Measurements from ENCODE around the gene SPATA18. TPM values are rescaled to one million over a fixed set of nuclear protein-coding genes. Genes with fewer than 3 reads are reported as not detected.

Gene SPATA18
- total RNA-seq, 1 experiment from 2014 or later: 0.47 TPM

- Histone ChIP-seq H3K4me3 (replicated peaks in 1 of 2; ENCODE audit: low read depth in 1 of 2, low read length in 2 of 2) (no peak overlapping the region), H3K9me2 (ENCODE audit: insufficient read depth) (no peaks in the 10 kb centered on the region), H4K20me1 (ENCODE audit: insufficient read depth) (no peaks in the 10 kb centered on the region), H3K4me2 (ENCODE audit: low read length) (no peak overlapping the region), H3K9me3 (ENCODE audit: control insufficient read depth in 1 of 2, insufficient read depth in 1 of 2, low read depth in 1 of 2, low read length in 2 of 2) (no peaks in the 10 kb centered on the region), H2AFZ (ENCODE audit: low read depth, low read length, poor library complexity, severe bottlenecking) (no peak overlapping the region), H3K27me3 (ENCODE audit: insufficient read depth, low read length) (peaks cover 21% of the 10 kb centered on the region; the same call in 1 of the 2 replicates), H3K79me2 (ENCODE audit: insufficient read depth, low read length) (no peaks in the 10 kb centered on the region), H3K9ac (ENCODE audit: low read length) (no peak overlapping the region), H3K4me1 (ENCODE audit: control insufficient read depth in 1 of 2, insufficient read depth in 2 of 2, low read length in 2 of 2) (no peaks in the 10 kb centered on the region), H3K36me3 (ENCODE audit: control insufficient read depth in 1 of 2, insufficient read depth in 2 of 2, low read length in 2 of 2) (no peaks in the 10 kb centered on the region), H3K27ac (ENCODE audit: low read depth, low read length) (no peak overlapping the region)
- ATAC-seq (no peak), DNase-seq (ENCODE audit: low read depth, low spot score) (no peak)
- no TSS peak for BruUV-seq (replicated peaks)
- ChIA-PET RAD21 (ENCODE audit: low non-redundant PET in 1 of 2, low total read pairs in 2 of 2, uncharacterized antibody in 2 of 2, unreplicated experiment in 2 of 2) (no interaction called here), POLR2A (no interaction called here), CTCF (no interaction called here)
- intact Hi-C loops (cut with micrococcal nuclease): loop anchor here (10.0 kb wide), 1 partner anchor 50 kb away; no protein-coding TSS in a partner anchor
- TF ChIP-seq RAD21 (IDR thresholded peaks at IDR 0.05; ENCODE audit: low read depth) (no peak), TCF7L2 (IDR thresholded peaks at IDR 0.05; ENCODE audit: borderline replicate concordance, extremely low read depth, insufficient read depth, insufficient read length) (no peak), SRF (IDR thresholded peaks at IDR 0.05; ENCODE audit: low read depth) (no peak)
These were observed 6.1 kb upstream of the SPATA18 start for GRCh38 chr4:52045028-52045427.

GRCh38 chr4:52049266-52049665 is 1.8 kb upstream of the SPATA18 start:
- Histone ChIP-seq H3K4me1 (ENCODE audit: control insufficient read depth in 1 of 2, insufficient read depth in 2 of 2, low read length in 2 of 2) (no peaks in the 10 kb centered on the region; a peak in 1 of 4 replicates), H3K4me2 (ENCODE audit: low read length) (no peak overlapping the region), H3K4me3 (replicated peaks in 1 of 2; ENCODE audit: low read depth in 1 of 2, low read length in 2 of 2) (no peak overlapping the region), H4K20me1 (ENCODE audit: insufficient read depth) (no peaks in the 10 kb centered on the region), H2AFZ (ENCODE audit: low read depth, low read length, poor library complexity, severe bottlenecking) (no peak overlapping the region), H3K27me3 (ENCODE audit: insufficient read depth, low read length) (peaks cover 13% of the 10 kb centered on the region), H3K9ac (ENCODE audit: low read length) (no peak overlapping the region), H3K36me3 (ENCODE audit: control insufficient read depth in 1 of 2, insufficient read depth in 2 of 2, low read length in 2 of 2) (no peaks in the 10 kb centered on the region), H3K27ac (ENCODE audit: low read depth, low read length) (no peak overlapping the region), H3K79me2 (ENCODE audit: insufficient read depth, low read length) (no peaks in the 10 kb centered on the region), H3K9me3 (ENCODE audit: control insufficient read depth in 1 of 2, insufficient read depth in 1 of 2, low read depth in 1 of 2, low read length in 2 of 2) (no peaks in the 10 kb centered on the region), H3K9me2 (ENCODE audit: insufficient read depth) (no peaks in the 10 kb centered on the region)
- RAD21 ChIA-PET (ENCODE audit: low non-redundant PET in 1 of 2, low total read pairs in 2 of 2, uncharacterized antibody in 2 of 2, unreplicated experiment in 2 of 2): no interaction called here
- ATAC-seq (no peak), DNase-seq (ENCODE audit: low read depth, low spot score) (no peak)
- CTCF ChIA-PET: no interaction called here
- no TSS peak for BruUV-seq (replicated peaks)
- POLR2A ChIA-PET: no interaction called here
- intact Hi-C loops (cut with micrococcal nuclease): loop anchor here (10.0 kb wide), 1 partner anchor 54 kb away; no protein-coding TSS in a partner anchor
- TF ChIP-seq SP1 (IDR thresholded peaks at IDR 0.05; ENCODE audit: low read depth): no peak
- no peak for TF ChIP-seq ATF3 (IDR thresholded peaks at IDR 0.05)
- TF ChIP-seq ELF1 (IDR thresholded peaks at IDR 0.05; ENCODE audit: borderline replicate concordance, low read depth): no peak
- TF ChIP-seq ZBTB33 (IDR thresholded peaks at IDR 0.05; ENCODE audit: extremely low read depth, insufficient replicate concordance, low read length): no peak
- TF ChIP-seq CBX3 (IDR thresholded peaks at IDR 0.05; ENCODE audit: low read depth): no peak
- TF ChIP-seq SIN3A (IDR thresholded peaks at IDR 0.05; ENCODE audit: low read depth): no peak
- TF ChIP-seq ZNF274 (IDR thresholded peaks at IDR 0.05; ENCODE audit: low read depth, low read length): no peak
- no peak for TF ChIP-seq POLR2A (IDR thresholded peaks at IDR 0.05; ENCODE audit: borderline replicate concordance, extremely low read depth, insufficient read depth, insufficient read length)
- no peak for TF ChIP-seq CTCF (IDR thresholded peaks at IDR 0.05 in 2 of 3, conservative IDR thresholded peaks at IDR 0.05 in 1 of 3; ENCODE audit: borderline replicate concordance in 1 of 3, insufficient read depth in 1 of 3, low read depth in 2 of 3, low read length in 2 of 3)
- no peak for TF ChIP-seq FOSL1 (IDR thresholded peaks at IDR 0.05; ENCODE audit: low read depth)
- no peak for TF ChIP-seq POLR2AphosphoS5 (IDR thresholded peaks at IDR 0.05; ENCODE audit: low read depth, low read length)
- TF ChIP-seq MAX (IDR thresholded peaks at IDR 0.05): no peak
- TF ChIP-seq EZH2 (IDR thresholded peaks at IDR 0.05): no peak
- no peak for TF ChIP-seq ZFX (IDR thresholded peaks at IDR 0.05)
- TF ChIP-seq CEBPB (IDR thresholded peaks at IDR 0.05; ENCODE audit: low read depth): no peak
- TF ChIP-seq EGR1 (IDR thresholded peaks at IDR 0.05; ENCODE audit: low read depth): no peak
- TF ChIP-seq RAD21 (IDR thresholded peaks at IDR 0.05; ENCODE audit: low read depth): no peak
- no peak for TF ChIP-seq EZH2phosphoT487 (IDR thresholded peaks at IDR 0.05; ENCODE audit: borderline replicate concordance)
